ENCODE results near the gene NNAT.

DNA sequence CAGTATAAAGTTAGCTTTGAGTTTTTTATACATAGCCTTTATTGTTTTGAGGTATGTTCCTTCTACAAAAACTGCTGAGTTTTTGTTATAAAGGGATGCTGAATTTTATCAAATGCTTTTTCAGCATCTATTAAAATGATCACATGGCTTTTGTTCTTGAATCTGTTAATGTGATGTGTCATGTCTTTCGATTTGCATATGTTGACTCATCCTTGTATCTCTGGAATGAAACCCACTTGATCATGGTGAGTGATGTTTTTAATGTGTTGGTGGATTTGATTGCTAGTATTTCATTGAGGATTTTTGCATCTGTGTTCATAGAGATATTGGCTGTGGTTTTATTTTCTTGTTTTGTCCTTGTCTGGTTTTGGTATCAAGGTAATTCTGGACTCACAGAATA, 31.4 kb downstream of the NNAT start:
- TF ChIP-seq POLR2AphosphoS5 (IDR thresholded peaks at IDR 0.05) (no peak), CTCF (IDR thresholded peaks at IDR 0.05) (no peak)

All from sigmoid colon (tissue), 4 donors.